NCI-H2227 (cell line): Measurements from ENCODE around the gene RXYLT1.

Experiments used
- DNase-seq: peaks from one replicate; lab custom pipeline; 2025; ENCODE audit not compliant: unreplicated experiment; lab: John Stamatoyannopoulos, UW

Gene RXYLT1

GRCh38 chr12:63795944-63796343 is 16.2 kb downstream of the RXYLT1 start:
- no peak for DNase-seq

GRCh38 chr12:63802012-63802608 is 22.4 kb downstream of the RXYLT1 start:
- DNase-seq: peak; percentile 68

- no peak for DNase-seq
Observed at GRCh38 chr12:63804746-63805145, 25.0 kb downstream of the RXYLT1 start.

GRCh38 chr12:63805704-63806672 is 26.3 kb downstream of the RXYLT1 start:
- DNase-seq: no peak

GRCh38 chr12:63808631-63809030 is 28.9 kb downstream of the RXYLT1 start:
- DNase-seq: no peak

GRCh38 chr12:63809566-63809965 is 29.9 kb downstream of the RXYLT1 start:
- no peak for DNase-seq

GRCh38 chr12:63811334-63811733 is 31.6 kb downstream of the RXYLT1 start:
- no peak for DNase-seq

GRCh38 chr12:63811755-63812154 is 32.0 kb downstream of the RXYLT1 start:
- no peak for DNase-seq

- DNase-seq: no peak
Observed at GRCh38 chr12:63814146-63814772, 34.5 kb downstream of the RXYLT1 start.

GRCh38 chr12:63815482-63815852 is 35.8 kb downstream of the RXYLT1 start:
- DNase-seq: no peak

GRCh38 chr12:63816031-63816430 is 36.3 kb downstream of the RXYLT1 start:
- no peak for DNase-seq

GRCh38 chr12:63820427-63820826 is 40.7 kb downstream of the RXYLT1 start:
- no peak for DNase-seq

- peak; percentile 38 for DNase-seq
Observed at GRCh38 chr12:63821781-63822251, 42.1 kb downstream of the RXYLT1 start.

- DNase-seq: no peak
Observed at GRCh38 chr12:63822352-63822751, 42.6 kb downstream of the RXYLT1 start.

GRCh38 chr12:63823040-63823439 is 43.3 kb downstream of the RXYLT1 start:
- no peak for DNase-seq

GRCh38 chr12:63826006-63826585 is 46.4 kb downstream of the RXYLT1 start:
- peak; percentile 72 for DNase-seq

GRCh38 chr12:63828867-63829266 is 49.2 kb downstream of the RXYLT1 start:
- no peak for DNase-seq

GRCh38 chr12:63836046-63836445 is 56.3 kb downstream of the RXYLT1 start:
- no peak for DNase-seq

GRCh38 chr12:63836936-63837335 is 57.2 kb downstream of the RXYLT1 start:
- DNase-seq: no peak

- DNase-seq: no peak
Observed at GRCh38 chr12:63838411-63838810, 58.7 kb downstream of the RXYLT1 start.

- no peak for DNase-seq
Observed at GRCh38 chr12:63841011-63841410, 61.3 kb downstream of the RXYLT1 start.
